Activated T-helper 9 cell treated with anti-CD3 and anti-CD28 coated beads, Interleukin-2, amount 50 U/mL, for 16 hours (primary cell): ENCODE results near the gene PRKCQ.
A peak's percentile ranks its signal among the peaks of the same experiment; 100 is the strongest.

Experiments used
- DNase-seq: peaks from one replicate; pipeline ENCODE4 v3.0.0-alpha.2; 2020; ENCODE audit warnings: low read depth

The PRKCQ gene

DNA sequence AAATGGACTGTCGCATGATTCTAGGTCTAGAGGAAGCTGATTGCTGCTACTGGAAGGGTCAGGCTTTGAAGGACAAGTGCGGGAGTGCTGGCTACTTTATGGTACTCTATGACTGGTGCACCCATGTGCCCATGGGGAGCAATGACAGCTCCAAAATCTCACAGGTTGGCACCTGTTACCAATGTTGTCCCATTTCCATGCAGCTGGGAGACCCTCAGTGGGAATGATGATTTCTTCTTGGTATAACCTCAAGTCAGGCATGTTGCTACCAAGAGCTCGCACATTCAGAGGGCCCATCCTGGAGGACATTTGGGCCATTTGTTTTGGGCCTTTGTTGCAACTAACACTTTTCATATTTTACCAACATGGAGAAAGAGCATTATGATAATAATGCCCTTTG is 174.4 kb downstream of the PRKCQ start:
- DNase-seq, result no peak

DNA sequence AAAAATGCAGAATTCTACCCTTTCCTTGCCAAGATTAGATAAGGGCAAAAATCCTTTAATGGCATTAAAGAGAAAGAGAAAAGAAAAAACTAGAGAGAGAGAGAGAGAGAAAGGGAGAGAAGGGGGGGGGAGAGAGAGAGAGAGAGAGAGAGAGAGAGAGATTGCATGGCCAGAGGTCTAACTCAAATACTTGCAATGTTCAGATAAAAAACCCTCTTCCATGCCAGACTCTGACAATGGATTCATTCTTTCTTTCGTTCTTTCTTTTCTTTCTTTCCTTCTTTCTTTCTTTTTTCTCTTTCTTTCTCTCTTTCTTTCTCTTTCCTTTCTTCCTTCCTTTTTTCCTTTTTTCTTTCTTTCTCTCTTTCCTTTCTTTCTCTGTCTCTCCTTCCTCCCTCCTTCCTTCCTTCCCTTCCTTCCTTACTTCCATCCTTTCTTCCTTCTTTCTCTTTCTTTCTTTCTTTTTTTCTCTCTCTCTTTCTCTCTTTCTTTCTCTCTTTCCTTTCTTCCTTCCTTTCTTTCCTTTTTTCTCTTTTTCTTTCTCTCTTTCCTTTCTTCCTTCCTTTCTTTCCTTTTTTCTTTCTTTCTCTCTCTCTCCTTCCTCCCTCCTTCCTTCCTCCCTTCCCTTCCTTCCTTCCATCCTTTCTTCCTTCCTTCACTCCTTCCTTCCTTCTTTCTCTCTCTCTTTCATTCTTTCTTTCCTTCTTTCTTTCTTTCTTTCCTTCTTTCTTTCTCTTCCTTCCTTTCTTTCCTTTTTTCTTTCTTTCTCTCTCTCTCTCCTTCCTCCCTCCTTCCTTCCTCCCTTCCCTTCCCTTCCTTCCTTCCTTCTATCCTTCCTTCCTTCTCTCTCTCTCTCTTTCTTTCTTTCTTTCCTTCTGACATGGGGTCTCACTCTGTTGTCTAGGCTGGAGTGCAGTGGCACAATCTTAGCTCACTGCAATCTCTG is 175.7 kb downstream of the PRKCQ start:
- DNase-seq, result no peak

DNA sequence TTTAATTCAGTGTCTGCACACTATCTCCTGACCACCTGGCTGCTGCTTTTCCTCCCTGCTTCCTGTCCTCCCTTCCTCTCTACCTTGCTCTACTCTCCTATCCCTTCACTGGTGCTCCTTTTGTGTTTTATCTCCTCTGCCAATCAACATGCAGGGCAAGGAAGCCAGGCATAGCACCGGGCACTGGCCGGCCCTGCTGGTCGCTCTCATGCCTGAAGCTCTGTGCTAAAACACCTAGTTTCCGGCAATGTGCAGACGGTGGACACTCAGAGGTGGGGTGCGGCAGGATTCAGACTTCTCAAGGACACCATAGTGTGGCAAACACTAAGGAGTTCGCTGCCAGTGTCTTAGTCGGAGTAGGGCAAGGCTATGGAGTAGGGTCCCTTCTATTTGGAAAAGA is 177.1 kb downstream of the PRKCQ start:
- no peak for DNase-seq

DNA sequence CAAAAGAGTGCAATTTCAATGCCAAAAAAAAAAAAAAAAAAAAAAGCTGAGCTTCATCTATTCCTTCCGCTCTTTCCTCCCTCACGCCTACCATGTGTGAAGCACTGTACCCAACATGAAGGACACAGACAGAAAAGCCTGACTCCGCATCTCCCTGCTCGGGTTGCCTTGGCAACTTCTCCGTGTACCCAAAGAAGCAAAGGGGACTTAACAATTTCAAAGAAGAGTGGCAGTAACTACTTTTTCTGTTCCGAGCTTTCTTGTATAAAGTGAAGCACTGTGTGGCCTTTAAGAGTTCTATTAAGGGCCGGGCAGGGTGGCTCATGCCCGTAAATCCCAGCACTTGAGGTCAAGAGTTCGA is 177.7 kb downstream of the PRKCQ start:
- no peak for DNase-seq

DNA sequence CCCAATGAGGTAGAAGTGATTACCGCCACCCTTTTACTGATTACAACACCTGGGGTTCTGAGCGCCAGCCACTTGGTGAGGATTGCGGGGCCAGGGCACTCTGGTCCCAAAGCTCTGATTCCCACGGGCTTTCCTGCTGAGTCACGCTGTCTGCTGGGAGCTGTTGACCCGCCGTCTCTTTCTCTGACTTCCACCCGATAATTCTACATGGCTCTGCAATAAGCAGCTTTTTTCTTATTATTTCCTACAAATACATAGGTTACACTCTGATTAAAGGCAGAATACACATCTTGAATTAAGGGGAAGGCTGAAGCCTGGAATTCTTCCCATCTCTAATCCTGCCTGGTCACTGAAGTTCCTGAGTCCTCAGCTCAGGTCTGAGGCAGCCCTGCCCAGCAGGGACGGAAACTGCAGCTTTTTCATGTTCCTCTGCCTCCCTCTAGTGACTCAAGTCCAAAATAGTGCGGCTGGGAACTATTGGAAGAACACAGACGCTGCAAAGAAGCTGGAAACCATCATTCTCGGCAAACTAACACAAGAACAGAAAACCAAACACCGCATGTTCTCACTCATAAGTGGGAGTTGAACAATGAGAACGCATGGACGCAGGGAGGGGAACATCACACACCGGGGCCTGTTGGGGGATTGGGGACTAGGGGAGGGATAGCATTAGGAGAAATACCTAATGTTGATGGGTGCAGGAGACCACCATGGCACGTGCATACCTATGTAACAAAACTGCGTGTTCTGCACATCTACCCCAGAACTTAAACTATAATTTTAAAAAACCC is 178.3 kb downstream of the PRKCQ start:
- DNase-seq, result peak; percentile 28

DNA sequence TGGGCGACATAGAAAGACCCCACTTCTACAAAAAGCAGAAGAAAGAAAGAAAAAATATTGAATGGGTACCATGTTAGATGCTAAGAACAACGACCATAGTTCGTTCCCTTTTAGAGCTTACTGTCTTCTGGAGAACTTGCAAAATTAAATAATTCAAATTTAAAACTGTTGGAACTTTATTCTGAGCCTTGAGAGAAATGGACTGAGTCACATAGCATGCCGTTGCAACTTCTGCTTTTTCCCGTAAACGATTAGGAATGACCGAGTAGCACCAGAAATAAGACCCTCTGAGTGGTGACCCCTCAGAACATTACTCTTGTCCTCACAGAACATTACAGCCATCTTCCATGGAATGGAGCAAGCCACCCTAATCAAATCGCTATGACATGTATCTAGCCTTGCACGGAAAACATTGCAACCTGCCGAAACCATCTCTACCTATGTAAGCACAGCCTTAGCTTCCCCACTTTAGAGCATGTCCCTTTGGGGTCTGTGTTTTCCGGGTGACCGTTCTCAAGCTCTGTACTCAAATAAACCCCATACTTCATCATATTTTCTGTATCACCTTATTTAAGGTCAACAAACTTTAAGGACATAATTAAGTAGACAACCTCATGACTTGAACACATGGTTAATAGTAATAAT is 179.1 kb downstream of the PRKCQ start:
- no peak for DNase-seq

DNA sequence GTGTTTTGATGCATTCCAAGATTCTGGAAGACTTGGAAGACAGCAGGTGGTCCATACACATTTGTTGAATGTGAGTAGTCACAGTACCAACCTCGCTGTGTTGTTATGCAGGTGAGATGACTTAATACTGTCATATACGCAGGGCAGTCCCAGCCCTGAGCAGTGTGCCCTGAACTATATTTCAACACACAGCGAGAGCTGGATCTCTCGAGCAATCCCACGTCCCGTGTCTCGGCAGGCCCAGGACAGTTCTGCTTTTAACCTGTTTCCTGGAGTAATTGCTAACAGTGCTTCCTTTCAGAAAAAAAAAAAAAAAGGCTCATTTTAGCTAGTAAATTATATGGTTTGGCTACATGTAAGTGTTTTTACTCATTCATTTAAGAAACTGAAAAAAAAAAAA is 179.7 kb downstream of the PRKCQ start:
- DNase-seq, result no peak

DNA sequence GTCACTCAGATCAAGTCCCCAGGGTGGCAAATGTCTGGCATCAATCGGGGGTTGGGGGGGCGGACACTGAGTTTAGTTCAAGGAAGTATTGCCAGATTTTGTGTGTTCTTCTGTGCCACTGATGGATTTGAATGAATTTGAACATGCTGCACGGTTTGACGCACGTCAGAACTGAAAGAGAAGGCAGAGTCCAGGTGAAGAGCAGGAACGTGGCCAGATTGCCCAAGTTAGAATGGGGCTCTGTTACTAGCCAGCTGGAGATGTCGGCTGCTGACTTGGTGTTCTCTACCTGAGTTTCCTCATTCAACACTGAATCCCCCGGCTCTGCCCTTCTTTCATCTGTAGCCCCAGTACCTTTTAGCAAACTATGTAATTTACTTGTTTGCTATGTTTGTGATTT is 180.2 kb downstream of the PRKCQ start:
- no peak for DNase-seq

DNA sequence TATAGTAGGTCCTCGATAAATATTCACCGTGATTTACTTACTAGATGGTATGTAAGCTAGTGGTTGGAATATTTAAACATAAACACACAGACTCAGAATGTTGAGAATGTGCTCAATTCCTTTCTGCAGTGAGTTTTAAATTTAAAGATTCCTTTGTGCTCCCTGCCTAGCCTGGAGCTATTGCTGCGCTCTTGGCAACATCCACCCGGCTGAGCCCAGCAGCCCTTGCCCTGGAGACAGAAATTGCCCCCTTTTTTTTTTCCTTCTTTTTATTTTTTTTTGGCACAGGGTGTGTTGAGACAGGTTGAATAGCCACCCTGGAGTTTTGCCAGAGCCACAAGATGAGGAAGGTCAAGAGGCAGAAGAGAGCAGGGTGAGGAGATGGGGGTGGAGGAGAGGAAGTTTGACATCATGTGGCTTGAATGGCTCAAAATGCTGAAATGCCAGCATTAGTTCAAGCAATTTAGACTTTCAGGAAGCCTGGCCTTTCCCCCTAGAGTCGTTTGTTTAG is 180.8 kb downstream of the PRKCQ start:
- DNase-seq, result no peak

DNA sequence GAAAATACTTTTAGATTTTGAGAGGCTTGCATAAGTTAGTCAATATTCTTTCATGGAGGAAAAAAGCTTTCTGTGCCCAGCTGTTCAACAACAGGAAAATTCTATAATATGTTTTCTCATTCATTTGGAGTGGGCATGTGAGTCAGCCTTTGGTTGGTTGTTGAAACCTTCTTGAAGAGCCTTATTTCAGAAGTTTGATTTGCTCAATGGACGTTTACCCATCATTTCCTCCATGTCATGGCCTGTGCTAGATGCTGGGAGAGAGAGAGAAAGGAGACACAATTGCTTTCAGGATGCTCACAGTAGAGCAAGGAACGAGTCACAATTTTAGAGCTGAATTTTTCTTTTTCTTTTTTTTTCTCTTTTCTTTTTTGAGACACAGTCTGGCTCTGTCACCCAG is 181.7 kb downstream of the PRKCQ start:
- DNase-seq, result no peak

DNA sequence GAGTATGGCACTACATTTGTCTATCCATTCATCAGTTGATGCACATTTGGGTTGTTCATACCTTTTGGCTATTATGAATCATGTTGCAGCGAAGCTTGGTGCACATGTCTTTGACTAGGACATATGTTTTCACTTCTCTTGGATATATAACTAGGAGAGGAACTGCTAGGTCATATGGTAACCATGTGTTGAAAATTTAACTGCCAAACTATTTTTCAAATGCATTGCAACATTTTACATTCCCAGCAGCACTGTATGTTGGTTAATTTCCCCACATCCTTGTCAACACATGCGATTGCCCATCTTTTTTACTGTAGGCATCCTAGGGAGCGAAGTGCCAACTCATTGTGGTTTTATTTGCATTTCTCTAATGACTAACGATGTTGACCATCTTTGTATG is 183.4 kb downstream of the PRKCQ start:
- DNase-seq, result no peak

DNA sequence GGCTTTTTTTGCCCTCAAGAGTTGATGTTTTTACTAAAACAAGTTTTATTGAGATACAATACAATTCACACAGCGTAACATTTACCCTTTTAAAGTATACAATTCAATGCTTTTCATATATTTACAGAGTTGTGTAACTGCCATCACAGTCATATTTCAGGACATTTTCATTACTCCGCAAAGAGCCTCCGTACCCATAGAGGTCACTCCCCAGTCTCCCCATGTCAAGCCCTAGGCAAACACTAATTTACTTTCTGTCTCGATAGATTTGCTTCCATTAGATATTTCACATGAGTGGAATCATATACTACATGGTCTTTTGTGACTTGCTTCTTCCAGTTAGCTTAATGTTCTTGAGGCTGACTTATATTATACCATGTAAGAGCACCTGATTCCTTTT is 183.8 kb downstream of the PRKCQ start:
- no peak for DNase-seq

DNA sequence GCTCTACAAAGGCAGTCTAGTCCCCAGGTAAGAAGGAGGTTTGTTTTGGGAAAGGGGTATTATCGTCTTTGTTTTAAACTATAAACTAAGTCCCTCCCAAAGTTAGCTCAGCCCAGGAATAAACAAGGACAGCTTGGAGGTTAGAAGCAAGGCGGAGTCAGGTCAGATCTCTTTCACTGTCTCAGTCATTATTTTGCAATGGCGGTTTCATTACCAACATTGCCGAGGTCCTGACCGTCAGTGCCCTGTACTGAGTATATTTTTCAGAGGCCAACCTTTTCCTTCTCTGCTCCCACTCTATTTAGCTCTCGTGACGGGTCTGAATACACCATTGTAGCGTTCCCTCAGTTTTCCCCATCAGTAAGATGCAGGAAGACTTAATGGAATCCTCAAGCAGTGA is 184.5 kb downstream of the PRKCQ start:
- DNase-seq, result no peak

DNA sequence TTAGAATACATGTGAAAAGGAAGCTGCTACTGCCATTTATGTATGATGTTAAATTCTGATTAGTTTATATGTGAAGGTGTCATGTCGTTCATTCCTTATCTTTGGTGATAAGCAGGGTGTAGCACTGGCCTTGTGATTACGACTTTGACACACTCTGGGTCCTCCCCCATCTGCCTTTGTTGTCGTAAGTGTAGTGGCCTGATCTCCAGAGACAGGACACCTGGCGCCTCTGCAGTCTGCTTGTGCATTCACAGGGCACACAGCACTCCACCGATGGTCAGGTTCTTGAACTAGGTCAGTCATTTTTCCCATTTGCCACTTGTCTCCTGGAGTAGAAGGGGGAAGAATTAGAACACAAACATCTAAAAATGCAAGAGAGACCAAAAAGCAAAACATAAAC is 186.0 kb downstream of the PRKCQ start:
- no peak for DNase-seq

DNA sequence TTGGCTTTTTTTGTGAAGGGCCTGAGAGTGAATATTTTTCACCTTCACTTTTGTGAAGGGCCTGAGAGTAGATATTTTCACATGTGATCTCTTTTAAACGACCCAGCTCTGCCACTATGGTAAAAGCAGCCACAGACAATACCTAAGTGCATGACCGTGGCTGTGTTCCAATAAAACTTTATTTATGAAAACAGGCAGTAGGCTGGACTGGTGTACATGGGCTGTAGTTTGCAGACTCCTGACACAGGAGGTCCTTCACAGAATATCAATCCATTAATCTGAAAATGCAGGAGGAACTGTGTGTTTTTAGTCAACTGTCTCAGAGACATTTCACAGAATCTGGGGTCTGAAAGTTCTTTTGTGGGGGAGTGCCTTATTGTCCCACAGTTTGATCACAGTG is 186.9 kb downstream of the PRKCQ start:
- no peak for DNase-seq

DNA sequence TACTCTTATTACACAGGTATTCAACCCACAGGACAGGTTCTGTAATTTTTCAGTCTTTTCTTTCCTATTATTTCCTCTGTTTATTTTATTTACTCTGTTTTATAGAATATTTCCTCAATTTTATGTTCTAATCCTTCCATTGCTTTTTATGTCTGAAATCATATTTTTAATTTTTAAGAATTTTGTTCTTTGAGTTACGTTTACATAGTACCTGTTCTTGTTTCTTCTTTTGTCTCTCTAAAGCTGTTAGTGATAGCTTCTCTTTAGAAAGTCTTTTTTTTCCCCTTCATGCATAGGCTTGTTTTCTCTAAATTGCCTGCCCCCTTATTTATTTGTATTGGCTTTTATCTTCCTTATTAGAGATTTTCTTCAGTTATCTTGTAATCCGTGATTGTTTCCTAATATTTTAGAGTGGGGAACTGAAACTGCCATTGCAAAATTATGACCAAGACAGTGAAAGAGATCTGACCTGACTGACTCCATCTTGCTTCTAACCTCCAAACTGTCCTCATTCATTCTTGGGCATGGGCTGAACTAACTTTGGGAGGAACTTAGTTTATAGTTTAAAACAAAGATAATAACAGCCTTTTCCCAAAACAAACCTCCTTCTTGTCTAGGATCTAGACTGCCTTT is 189.7 kb downstream of the PRKCQ start:
- DNase-seq, result no peak

DNA sequence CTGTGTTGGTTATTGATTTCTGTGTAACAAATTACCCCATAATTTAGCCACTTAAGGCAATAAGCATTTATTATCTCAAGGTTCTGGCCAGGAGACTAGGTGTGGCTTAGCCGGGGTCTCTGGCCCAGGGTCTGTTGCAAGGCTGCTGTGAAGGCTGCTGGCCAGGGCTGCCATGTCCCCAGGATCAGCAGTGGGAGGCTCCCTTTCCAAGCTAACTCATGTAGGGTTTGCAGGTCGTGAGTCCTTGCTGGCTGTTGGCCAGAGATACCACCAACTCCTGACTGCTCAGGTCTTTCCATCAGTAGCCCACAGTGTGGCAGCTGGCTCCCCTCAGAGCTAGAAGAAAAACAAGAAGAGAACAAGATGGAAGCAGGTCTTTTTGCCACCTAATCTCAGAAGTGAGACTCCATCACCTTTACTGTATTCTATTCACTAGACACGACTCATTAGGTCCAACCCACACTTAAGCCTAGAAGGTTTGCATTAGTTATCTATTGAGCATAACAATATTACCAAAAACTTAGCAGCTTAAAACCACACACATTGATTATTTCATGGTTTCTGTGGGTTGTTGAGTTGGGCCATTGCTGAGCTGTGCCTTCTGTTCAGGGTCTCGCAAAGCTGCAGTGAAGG is 191.7 kb downstream of the PRKCQ start:
- DNase-seq, result no peak

DNA sequence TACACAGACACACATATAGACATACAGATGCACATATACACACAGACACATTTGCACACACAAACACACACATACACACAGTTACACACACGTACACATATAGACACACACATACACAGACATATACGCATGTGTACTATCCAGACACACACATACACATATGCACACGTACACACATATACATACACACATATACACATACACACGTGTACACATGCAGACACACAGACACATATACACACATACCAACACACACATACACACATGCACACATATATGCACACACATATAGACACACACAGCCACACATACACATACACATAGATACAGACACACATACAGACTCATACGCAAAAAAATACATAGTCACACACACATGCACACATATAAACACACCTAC is 193.1 kb downstream of the PRKCQ start:
- DNase-seq, result no peak

DNA sequence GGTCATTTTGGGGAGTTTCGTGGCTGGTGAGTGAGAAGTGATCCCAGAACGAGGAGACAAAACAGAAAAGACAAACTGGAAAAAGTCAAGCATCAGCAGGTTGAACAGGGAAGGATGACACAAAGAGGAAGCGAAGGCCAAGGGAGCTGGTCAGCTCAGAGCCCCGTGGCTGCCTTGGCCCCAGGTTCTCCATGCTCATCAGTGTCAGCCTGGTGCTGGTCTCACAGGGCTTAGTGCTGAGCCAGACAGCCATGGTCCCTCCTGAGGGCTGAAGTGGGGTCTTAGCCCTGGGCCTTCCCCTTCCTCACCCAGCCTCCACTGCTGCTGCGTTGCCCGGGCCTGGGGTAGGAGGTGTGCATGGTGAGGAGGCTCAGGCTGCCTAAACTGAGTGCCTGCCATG is 193.7 kb downstream of the PRKCQ start:
- no peak for DNase-seq

DNA sequence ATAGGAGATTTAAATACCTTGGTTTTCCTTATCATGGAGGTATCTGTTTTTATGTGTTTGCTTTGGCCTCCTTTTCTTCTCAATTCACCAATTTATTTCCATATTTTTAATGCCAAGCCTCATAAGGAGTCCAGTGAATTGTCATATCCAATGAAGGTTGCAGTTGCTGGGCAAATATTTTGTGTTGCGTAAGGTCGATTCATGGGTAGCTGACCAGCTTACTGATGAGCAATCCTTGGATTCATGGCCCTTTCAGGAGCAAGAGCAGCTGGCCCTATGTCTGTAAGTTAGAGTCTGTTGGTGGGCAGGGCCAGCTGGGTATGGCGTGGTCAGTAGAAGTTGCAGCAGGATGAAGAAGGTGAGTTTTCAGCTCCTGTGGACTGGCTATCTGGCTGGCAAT is 194.4 kb downstream of the PRKCQ start:
- no peak for DNase-seq

DNA sequence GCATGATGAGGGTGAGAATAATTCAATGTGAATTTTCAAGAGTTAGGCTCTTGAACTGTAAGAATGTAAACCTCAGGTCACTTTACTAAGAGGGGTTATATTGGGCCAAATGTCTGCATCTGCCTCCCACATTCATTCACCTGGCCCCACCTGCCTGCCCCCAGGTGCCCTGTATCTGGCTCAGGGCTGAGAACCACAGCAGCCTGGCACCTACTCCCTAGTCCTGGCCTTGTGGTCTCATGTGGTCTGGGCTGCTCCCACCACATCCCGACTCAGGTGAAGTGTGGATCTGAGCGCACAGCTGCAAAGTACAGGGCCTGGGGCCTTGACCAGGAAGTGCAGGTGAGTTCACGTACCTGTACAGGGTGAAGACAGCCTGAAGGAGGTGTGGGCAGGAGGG is 195.2 kb downstream of the PRKCQ start:
- no peak for DNase-seq

DNA sequence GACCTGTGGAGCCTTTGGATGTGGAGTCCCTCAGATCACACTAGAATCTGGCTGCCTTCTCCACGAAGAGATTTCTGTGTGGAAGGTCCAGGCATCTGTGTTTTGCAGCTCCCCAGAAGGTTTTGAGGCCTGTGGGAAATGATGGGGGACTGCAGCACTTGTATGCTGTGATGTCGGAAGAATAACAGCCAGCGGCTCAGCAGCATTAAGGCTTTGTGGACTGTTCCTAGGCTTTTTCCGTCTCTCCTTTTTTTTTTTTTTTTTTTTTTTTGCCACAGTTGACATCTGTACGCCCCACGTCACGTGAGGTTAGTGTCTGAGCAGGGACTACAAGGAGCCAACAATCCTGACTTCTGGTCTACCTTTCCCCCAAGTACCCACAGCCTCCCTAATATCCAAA is 196.0 kb downstream of the PRKCQ start:
- DNase-seq, result no peak
